Hematopoietic multipotent progenitor cell treated with erythropoietin and hydrocortisone succinate and interleukin-3 and kit ligand, for 4 days (in vitro differentiated cells): ENCODE results near the gene SLC26A9.

Experiments
- DNase-seq: peaks from one replicate; pipeline ENCODE4 v3.0.0-alpha.2; 2015

The SLC26A9 gene

GRCh38 chr1:205943245-205943644, at the start of gene SLC26A9:
Gene SLC26A9 (minus strand): TSS chr1:205943456. CDS start chr1:205935820, 7,636 bp downstream.
- DNase-seq: no peak

- no peak for DNase-seq
Observed at GRCh38 chr1:205992218-205992882, 49.1 kb upstream of the SLC26A9 start.

- DNase-seq: no peak
Observed at GRCh38 chr1:205991237-205991636, 48.0 kb upstream of the SLC26A9 start.

DNA sequence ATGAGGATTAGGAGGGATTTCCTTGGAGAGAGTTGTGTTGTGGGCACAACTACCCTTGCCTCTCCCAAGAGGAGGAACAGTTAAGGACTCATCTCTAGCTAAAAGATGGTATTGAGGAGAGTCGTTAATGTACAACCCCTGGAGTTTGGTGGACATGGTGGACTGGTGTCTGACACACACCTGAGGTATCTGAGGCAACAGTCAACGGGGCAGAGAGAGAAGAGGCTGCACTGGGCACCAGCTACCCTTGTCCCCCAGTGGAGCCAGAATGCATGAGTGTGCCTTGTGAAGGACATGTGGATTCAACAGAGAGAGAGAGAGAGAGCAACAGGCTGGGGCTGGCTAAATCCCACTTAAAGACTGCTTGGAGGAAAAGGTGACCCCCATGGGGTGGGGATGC, 47.0 kb upstream of the SLC26A9 start:
- DNase-seq: no peak

GRCh38 chr1:205989786-205990185, 46.5 kb upstream of the SLC26A9 start:
- DNase-seq: no peak

GRCh38 chr1:205988585-205988995, 45.3 kb upstream of the SLC26A9 start:
- no peak for DNase-seq

GRCh38 chr1:205986861-205987260, 43.6 kb upstream of the SLC26A9 start:
- no peak for DNase-seq

DNA sequence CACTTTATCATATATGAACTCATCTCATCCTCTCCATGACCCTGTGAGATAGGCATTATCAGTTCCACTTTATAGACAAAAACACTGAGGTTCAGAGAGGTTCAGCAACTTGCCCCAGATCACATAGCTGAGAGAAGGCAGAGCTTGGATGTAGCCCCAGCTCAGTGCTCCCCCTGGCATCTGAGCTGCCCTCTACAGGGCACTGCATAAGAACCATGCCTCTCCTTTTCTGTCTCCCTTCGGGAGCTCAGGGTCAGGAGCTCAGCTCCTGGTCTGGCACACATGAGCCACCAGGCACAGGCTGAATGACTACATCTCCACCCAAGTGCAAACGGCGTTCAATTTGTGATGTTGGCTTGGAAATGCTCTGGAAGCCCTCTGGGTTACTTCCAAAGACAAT, 43.0 kb upstream of the SLC26A9 start:
- peak; percentile 47 for DNase-seq

DNA sequence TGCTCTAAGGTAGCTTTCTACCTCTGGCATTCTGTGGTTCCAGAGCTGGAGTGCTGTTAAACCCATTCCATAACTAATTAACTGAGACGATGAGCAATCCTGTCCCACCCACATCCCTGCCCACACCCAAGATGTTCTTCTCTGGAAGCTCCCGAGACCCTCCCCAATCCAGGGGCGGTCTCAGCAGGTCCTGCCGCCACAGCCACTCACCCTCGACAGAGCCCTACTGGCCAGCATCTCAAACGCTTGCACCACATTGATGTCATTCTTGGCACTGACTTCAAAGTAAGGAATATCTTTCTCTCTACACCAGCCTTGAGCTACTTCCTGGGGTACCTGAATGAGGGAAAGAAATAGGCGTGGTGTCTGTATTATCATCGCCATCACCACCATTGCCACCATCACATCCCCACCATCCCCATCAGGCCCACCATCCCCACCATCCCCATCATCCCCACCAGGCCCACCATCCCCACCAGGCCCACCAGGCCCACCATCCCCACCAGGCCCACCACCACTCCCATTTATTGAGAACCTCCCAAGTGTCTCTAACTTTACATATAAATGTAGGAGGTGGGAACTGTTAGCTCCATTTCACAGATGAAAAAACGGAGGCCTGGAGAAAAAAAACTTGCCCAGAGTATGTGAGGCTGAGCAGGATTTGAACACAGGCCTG, 42.2 kb upstream of the SLC26A9 start:
- no peak for DNase-seq

GRCh38 chr1:205983925-205984725, 40.9 kb upstream of the SLC26A9 start:
- peak; percentile 87 for DNase-seq

GRCh38 chr1:205981257-205981656, 38.0 kb upstream of the SLC26A9 start:
- no peak for DNase-seq

DNA sequence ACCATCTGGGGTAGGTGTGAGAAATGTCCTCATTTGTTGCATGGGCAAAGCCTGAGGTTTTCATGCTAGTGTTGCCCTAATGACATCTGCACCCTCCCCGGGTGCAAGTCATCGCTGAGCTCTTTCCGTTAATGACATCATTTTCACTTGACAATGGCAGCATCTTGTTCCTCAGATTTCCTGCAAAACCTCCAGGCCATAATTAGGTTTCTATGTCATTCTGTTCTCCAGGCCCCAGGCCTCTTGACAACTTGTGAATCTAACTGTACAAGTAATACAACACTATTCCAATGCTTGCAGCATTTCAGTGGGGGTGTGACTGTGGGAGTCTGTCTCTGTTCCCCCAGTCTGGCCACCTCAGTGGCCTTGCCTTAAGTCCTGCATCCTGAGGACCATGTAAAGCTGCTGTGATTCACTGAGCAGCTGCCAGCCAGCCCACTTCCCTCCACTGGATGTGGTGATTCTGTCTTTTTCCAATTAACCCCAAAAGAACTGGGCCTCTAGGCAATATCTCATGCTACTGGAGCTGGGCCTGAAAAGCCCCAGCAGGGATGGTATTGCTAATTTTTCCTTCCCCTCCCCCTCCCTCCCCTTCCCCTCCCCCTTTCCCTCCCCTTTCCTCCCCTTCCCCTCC, 37.1 kb upstream of the SLC26A9 start:
- no peak for DNase-seq

- DNase-seq: no peak
Observed at GRCh38 chr1:205979301-205979700, 36.0 kb upstream of the SLC26A9 start.

GRCh38 chr1:205978676-205979075, 35.4 kb upstream of the SLC26A9 start:
- DNase-seq: no peak

DNA sequence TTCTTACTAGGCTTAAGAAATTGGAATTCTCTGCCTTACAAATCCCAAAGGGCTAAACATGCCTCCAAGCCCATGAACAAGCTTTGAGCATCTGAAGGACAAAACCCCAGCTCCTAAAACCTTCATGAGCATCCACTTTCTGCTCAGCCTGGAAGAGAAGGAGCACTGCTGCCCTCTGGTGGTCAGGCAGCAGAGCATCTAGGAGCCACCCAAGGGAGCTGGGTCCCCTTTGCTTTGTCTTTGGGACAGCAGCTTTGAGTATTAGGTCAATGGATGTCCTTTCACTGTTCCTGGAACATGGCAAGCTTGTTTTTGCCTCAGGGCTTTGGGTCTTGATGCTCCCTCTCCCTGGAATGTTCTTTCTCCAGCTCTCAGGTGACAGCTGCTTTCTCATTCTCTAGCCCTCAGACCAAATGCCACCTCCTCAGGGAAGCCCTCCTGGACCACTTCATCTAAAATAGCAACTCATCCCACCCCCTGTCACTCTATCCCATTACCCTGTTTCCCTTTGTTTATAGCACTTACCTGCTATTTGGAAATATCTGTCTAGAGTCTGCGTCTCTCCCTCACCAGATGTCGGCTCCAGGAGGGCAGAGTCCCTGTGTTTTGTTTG, 34.3 kb upstream of the SLC26A9 start:
- peak; percentile 92 for DNase-seq

GRCh38 chr1:205976708-205977401, 33.6 kb upstream of the SLC26A9 start:
- DNase-seq: no peak

GRCh38 chr1:205976036-205976435, 32.8 kb upstream of the SLC26A9 start:
- no peak for DNase-seq

DNA sequence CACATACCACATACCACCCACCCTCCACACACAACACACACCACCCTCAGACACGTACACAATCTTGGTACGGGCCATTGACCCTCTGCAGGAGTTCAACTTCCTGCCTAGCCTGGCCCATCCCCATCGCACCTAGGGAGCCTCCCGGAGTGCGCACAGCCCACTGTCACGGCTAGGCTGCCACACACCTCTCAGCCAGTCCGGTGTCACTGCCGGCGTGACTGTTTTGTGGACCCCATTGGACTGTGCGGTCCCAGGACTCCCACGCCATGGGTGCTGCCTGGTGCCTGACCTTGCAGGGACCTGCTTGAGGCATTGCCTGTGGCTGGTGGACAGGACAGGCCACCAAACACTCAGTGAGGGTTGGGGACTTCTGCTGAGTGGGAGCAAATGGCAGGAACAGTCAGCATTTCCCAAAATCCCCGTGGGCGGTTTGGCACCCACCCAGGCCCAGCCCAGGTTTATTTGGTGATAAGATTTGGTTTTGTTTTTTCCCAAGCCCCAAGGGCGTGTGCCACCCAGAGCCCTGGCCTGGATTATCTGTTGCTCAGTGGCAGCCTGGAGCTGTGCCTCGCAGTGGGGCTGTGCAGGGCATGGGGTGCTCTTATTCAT, 32.2 kb upstream of the SLC26A9 start:
- no peak for DNase-seq

DNA sequence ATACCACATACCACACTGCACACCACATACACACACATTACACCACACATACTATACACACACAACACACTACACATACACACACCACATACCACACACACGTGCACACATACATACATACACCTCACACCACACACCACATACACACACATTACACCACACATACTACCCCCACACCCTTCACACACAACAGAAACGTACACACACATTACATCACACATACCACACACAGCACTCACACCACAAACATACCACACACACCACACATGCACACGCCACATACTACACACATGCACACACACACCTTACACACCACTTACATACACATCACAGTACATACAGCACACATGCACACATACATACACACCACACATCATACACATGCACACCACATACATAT, 31.5 kb upstream of the SLC26A9 start:
- DNase-seq: no peak

DNA sequence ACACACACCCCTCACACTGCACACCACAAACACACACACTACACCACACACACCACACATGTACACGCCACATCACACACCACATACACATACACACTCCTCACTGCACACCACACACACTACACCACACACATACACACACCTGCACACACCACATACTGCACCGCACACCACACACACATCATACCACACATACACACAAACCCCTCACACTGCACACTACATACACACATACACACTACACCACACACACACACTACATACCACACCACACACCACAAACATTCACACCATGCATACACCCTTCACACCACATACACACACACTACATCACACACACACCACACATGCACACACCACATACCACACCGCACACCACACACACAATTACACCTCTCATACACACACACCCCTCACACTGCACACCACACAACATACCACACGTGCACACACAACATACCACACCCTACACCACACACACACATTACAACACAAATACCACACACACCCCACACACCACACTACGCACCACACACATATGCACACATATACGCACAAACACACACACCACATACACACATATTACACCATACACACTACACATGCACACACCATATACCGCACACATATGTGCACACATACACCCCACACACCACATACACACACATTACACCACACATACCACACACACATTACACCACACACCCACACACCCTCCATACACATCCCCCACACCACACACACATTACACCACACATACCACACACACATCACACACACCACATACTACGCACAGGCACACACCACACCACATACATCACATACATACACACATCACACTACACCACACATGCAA, 30.3 kb upstream of the SLC26A9 start:
- DNase-seq: no peak
